T1000 (cell line): ENCODE data around the gene ST6GAL1.

Experiments used
- DNase-seq: peaks from one replicate; lab custom pipeline; 2025; ENCODE audit warnings: mixed read lengths; lab: John Stamatoyannopoulos, UW

The ST6GAL1 gene

DNA sequence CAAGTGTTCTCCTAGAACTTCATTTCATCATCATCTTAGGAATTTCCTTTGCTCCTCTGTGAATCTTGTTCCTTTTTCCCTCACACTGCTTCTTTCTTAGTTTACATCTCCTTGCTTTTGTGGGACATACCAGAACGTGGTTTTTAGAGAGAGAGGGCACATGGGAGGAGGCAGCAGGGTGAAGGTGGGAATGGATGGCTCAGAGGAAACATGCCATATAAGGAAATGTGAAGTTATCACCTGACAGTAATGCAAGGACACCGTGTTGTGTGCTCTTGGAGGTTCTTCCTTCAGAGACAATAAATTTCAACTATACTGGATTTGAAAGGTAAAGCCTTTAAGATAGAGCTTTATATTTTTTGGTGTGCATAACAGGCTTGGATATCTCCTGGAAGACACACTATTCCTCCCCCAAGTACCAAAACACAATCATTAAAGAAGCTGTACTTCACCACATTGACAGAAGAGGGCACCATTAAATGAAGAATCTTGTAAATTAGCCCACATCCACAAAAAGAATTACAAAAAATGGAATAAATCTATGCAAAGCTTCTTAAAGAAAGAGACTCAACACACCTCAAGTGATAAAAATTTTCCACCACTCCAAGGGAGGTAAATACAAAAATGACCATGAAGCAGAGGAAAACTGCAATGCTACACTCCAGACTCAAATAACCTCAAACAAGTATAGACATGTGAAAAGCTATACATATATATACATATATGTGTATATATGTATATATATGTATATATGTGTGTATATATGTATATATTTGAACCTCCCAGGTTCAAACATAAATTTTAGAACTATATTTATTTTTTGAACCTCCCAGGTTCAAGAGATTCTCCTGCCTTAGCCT, 182.8 kb downstream of the ST6GAL1 start:
- DNase-seq: no peak

DNA sequence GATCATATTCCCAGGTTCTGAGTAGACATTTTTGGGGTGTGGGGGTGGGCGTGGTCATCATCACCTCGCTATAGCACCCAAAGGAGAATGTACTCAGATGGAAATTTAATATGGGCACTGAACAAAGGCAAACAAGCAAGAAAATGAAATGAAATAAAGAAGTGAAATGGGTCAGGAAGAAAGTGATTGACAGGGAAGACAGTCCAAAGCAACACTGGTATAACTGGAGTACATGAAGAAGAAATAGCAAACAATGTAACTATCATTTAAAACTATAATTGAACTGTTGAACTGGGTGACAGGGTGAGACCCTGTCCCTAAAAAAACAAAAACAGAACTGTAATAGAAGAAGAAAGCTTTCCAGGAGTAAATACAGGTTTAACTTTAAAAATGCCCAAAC, 184.2 kb downstream of the ST6GAL1 start:
- DNase-seq: no peak

DNA sequence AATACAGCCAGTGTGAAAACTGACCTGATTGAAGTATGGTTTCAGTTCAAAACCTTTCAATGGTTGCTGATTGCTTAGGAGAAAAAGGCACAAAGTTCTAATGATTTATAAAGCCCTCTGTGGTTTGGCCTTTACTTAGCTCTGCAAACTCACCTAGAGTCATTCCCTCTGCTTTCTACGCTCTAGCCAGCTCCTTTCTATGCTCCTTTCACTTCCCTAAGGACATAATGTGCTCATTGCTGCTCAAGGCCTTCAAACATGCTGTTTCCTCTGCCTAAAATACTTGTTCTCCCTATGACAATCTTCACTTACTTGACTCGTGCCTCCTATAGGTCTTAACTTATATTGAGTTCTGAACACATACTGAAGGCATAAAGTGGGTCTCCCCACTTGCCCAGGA, 190.0 kb downstream of the ST6GAL1 start:
- DNase-seq: no peak

DNA sequence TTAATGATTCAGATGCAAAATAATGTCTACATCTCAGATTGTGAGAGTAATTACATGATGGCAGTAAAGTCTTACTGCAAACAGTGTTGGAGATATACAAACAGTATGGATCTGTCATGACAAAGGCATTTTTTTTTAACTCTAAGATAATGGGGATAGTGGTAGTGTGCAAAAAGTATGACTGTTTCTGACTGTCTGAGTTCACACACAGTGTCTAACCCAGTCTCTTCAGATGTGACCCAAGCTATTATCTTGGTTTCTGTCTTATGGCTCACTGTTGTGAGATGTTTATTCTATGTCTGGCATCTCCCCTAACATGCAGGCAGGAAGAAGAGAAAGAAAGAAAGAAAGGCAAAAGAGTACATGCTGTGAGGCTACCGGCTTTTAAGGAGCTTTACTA, 191.9 kb downstream of the ST6GAL1 start:
- no peak for DNase-seq

DNA sequence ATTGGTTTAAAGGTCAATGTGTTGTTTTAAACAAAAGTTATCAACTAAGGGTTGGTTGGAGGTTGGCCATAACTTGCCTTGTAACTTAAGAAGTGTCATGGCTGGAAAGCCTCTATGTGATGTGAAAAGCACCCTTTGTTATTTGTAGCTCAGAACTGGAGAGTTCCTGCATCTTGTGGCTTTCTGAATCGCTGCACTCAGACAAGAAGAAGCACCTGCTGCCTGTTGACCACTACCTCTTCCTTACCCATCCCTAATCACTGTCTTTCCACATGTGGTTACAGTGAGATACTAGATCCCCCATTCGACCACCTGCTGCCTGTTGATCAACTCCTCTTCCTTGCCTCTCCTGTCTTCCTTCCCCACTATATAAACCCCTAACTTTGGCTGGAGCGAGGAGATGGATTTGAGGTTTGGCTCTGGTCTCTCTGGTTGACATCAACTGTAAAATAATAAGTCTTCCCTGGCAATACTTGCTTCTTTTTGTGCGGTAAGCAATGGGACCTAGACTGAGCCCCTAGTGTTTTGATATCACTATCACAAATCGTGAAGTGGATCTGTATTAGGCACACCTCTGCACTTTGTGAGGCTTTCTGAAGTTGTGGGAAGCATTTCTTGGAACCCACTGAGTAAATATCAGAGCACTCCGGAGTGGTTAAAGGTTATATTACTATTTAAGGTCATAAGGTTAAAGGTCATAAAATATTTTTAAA, 195.1 kb downstream of the ST6GAL1 start:
- DNase-seq: no peak
